Measurements from ENCODE around the gene CLEC16A. TPM values are rescaled to one million over a fixed set of nuclear protein-coding genes. Genes with fewer than 3 reads are reported as not detected.

The CLEC16A gene
- total and polyA plus RNA-seq, 5 donors from 2014 or later, result 11.8 to 38.9 (median 12.3) TPM

DNA sequence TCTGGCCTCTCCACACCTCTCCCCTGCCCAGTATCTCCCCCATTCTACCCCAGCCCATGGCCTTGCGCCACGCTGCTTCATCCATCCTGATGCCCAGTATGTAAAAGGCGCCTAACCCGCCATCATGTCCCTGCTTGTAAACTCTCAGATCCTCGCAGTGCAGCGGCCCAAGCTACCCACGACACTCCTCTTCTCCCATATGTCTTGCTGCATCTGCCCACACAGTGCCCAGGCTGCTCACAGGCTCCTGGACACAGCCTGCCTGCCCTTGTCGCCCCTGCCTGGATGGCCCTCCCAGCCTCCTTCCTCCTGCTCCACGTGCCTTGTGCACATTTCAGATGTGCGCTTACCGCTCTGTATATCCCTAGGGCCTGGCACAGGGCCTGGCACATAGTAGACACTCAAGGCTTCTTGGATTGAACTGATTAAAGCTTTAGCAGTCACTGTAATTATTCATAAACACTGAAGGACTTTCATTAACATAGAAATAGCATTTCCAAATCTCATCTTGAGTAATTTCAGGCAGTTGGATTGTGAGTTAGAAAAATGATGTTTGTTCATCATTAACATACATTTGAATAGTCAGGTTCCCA is 129.1 kb downstream of the CLEC16A start:
- H3K9me3 Mint-ChIP-seq, result no peaks in the 10 kb centered on the region
- no peaks in the 10 kb centered on the region for H3K27me3 Mint-ChIP-seq
- Histone ChIP-seq H3K9me3 (ENCODE audit: control insufficient read depth in 2 of 2, low read length in 2 of 2) (no peaks in the 10 kb centered on the region), H3K4me1 (ENCODE audit: control insufficient read depth, insufficient read depth, low read length, poor library complexity, severe bottlenecking) (peaks cover 24% of the 10 kb centered on the region), H3K4me3 (ENCODE audit: low read depth, low read length) (no peak overlapping the region), H3K36me3 (ENCODE audit: control insufficient read depth, insufficient read depth, low read length) (no peaks in the 10 kb centered on the region), H3K27me3 (ENCODE audit: control insufficient read depth, insufficient read depth, low read length) (no peaks in the 10 kb centered on the region), H3K27ac (ENCODE audit: insufficient read depth, low read length, poor library complexity, severe bottlenecking) (no peak overlapping the region)
- ATAC-seq (ENCODE audit: low read depth in 2 of 2) (no peak), DNase-seq (no peak)
- peaks cover 5 to 53% (median 23%) of the 10 kb centered on the region in 4 donors for H3K4me1 Mint-ChIP-seq
- peak overlapping the region in 2 of 3 donors; percentile 59 to 74 for H3K27ac Mint-ChIP-seq
- no peak overlapping the region for H3K4me3 Mint-ChIP-seq
- peaks cover 29% of the 10 kb centered on the region for H3K36me3 Mint-ChIP-seq

DNA sequence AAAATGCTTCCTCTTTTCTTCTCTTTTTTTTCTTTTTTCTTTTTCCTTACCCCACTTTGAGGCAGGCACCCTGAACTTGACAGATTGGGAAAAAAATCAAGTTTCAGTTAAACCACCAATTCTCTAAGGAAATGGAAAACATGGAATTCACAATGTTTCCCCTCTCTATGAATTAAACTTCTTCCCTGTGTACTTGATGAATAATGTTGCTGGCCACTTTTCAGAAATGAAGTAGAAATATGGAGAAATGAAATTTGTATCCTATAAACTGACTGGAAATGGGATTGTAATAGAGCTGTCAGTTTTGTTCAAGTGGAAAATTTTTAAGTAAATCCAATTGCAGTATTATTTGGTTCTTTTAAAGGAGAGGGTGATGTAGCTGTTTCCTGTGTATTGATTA is 129.8 kb downstream of the CLEC16A start:
- no peak for DNase-seq
- no peaks in the 10 kb centered on the region for H3K36me3 ChIP-seq (ENCODE audit: control insufficient read depth, insufficient read depth, low read length)
- no peaks in the 10 kb centered on the region for H3K27me3 ChIP-seq (ENCODE audit: control insufficient read depth, insufficient read depth, low read length)
- Mint-ChIP-seq H3K27me3 (no peaks in the 10 kb centered on the region), H3K4me3 (no peak overlapping the region), H3K27ac (peak overlapping the region; percentile 17 to 59 (median 34)), H3K36me3 (peaks cover 29% of the 10 kb centered on the region), H3K9me3 (no peaks in the 10 kb centered on the region), H3K4me1 (peaks cover 7 to 59% (median 26%) of the 10 kb centered on the region in 4 donors)
- H3K9me3 ChIP-seq (ENCODE audit: control insufficient read depth in 2 of 2, low read length in 2 of 2), result no peaks in the 10 kb centered on the region
- H3K4me1 ChIP-seq (ENCODE audit: control insufficient read depth, insufficient read depth, low read length, poor library complexity, severe bottlenecking), result peaks cover 30% of the 10 kb centered on the region
- H3K27ac ChIP-seq (ENCODE audit: insufficient read depth, low read length, poor library complexity, severe bottlenecking), result no peak overlapping the region
- H3K4me3 ChIP-seq (ENCODE audit: low read depth, low read length), result no peak overlapping the region
- no peak for ATAC-seq (ENCODE audit: low read depth in 2 of 2)

DNA sequence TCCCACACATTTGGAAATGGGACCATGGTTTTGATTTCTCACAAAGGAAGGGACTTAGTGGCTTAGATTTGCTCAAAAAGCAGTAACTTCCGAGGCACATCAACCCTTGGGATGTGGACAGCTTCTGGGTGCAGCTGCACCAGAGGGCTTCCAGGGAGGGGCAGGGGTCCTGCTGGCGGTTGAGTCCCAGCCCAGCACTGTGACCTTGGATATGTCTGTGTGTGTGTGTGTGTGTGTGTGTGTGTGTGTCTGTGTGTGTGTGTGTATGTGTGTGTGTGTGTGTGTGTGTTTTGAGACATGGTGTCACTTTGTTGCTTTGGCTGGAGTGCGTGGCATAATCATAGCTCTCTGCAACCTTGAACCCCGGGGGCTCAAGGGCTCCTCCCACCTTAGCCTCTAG is 130.8 kb downstream of the CLEC16A start:
- H3K27ac ChIP-seq (ENCODE audit: insufficient read depth, low read length, poor library complexity, severe bottlenecking), result no peak overlapping the region
- no peaks in the 10 kb centered on the region for H3K36me3 ChIP-seq (ENCODE audit: control insufficient read depth, insufficient read depth, low read length)
- Mint-ChIP-seq H3K27ac (no peak overlapping the region), H3K4me3 (no peak overlapping the region), H3K4me1 (peaks cover 15 to 69% (median 36%) of the 10 kb centered on the region in 4 donors), H3K9me3 (no peaks in the 10 kb centered on the region), H3K27me3 (no peaks in the 10 kb centered on the region), H3K36me3 (peaks cover 31% of the 10 kb centered on the region)
- DNase-seq, result no peak
- H3K9me3 ChIP-seq (ENCODE audit: control insufficient read depth in 2 of 2, low read length in 2 of 2), result no peaks in the 10 kb centered on the region
- peaks cover 40% of the 10 kb centered on the region for H3K4me1 ChIP-seq (ENCODE audit: control insufficient read depth, insufficient read depth, low read length, poor library complexity, severe bottlenecking)
- no peak for ATAC-seq (ENCODE audit: low read depth in 2 of 2)
- H3K27me3 ChIP-seq (ENCODE audit: control insufficient read depth, insufficient read depth, low read length), result no peaks in the 10 kb centered on the region
- no peak overlapping the region for H3K4me3 ChIP-seq (ENCODE audit: low read depth, low read length)

DNA sequence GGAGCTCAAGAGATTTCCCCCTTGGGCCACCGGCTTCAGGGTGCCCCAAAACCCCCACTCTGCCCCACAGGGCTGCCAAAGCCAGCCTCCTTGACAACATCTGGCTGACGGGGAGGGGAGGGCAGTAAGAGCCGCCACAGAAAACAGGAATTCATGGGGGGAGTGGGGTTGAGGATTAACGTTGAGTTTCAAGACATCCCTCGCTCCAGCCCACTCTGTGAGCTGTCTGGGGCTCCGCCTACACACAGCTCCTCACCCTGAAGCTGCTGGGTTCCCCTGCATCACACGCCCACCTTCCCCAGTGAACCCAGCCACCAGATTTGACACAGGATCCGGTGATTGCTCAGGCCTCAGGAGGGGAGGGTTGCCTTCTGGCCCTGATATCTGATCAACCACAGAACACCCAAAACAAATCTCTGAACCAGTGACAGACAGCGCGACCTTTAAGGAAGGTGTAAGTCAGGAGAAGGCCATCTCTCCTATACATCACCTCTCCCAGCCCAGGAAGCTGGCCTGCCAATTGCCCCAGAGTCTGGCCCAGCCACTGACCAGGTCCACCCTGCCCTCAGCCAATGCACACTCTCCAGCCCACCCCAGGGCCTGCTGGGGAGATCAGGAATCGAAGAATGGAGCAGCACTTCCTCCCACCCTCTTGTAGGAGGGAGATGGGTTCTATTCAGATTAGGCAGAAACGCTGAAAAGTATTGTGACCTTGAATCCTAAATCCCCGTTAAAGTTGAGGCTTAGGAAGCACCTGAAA is 132.1 kb downstream of the CLEC16A start:
- Histone ChIP-seq H3K9me3 (ENCODE audit: control insufficient read depth in 2 of 2, low read length in 2 of 2) (no peaks in the 10 kb centered on the region), H3K36me3 (ENCODE audit: control insufficient read depth, insufficient read depth, low read length) (peaks cover 8% of the 10 kb centered on the region), H3K27me3 (ENCODE audit: control insufficient read depth, insufficient read depth, low read length) (no peaks in the 10 kb centered on the region), H3K4me1 (ENCODE audit: control insufficient read depth, insufficient read depth, low read length, poor library complexity, severe bottlenecking) (peaks cover 40% of the 10 kb centered on the region), H3K4me3 (ENCODE audit: low read depth, low read length) (peak overlapping the region; percentile 7), H3K27ac (ENCODE audit: insufficient read depth, low read length, poor library complexity, severe bottlenecking) (peak overlapping the region; percentile 34)
- peaks cover 15 to 79% (median 37%) of the 10 kb centered on the region in 4 donors for H3K4me1 Mint-ChIP-seq
- no peaks in the 10 kb centered on the region for H3K27me3 Mint-ChIP-seq
- no peaks in the 10 kb centered on the region for H3K9me3 Mint-ChIP-seq
- H3K36me3 Mint-ChIP-seq, result peaks cover 23% of the 10 kb centered on the region
- ATAC-seq (ENCODE audit: low read depth in 2 of 2), result peak; percentile 83 to 86
- peak in 2 of 3 donors; percentile 35 to 93 for DNase-seq
- H3K27ac Mint-ChIP-seq, result peak overlapping the region; percentile 74 to 87 (median 86)
- H3K4me3 Mint-ChIP-seq, result peak overlapping the region in 3 of 4 donors; percentile 13 to 82 (median 56)

- peak overlapping the region in 1 of 4 donors; percentile 24 for H3K4me3 Mint-ChIP-seq
- H3K27ac Mint-ChIP-seq, result peak overlapping the region; percentile 28 to 71 (median 50)
- Histone ChIP-seq H3K27ac (ENCODE audit: insufficient read depth, low read length, poor library complexity, severe bottlenecking) (no peak overlapping the region), H3K27me3 (ENCODE audit: control insufficient read depth, insufficient read depth, low read length) (no peaks in the 10 kb centered on the region), H3K4me3 (ENCODE audit: low read depth, low read length) (no peak overlapping the region), H3K9me3 (ENCODE audit: control insufficient read depth in 2 of 2, low read length in 2 of 2) (no peaks in the 10 kb centered on the region), H3K4me1 (ENCODE audit: control insufficient read depth, insufficient read depth, low read length, poor library complexity, severe bottlenecking) (peaks cover 40% of the 10 kb centered on the region), H3K36me3 (ENCODE audit: control insufficient read depth, insufficient read depth, low read length) (peaks cover 8% of the 10 kb centered on the region)
- H3K27me3 Mint-ChIP-seq, result no peaks in the 10 kb centered on the region
- peaks cover 15 to 72% (median 42%) of the 10 kb centered on the region in 4 donors for H3K4me1 Mint-ChIP-seq
- H3K9me3 Mint-ChIP-seq, result no peaks in the 10 kb centered on the region
- no peak for DNase-seq
- no peak for ATAC-seq (ENCODE audit: low read depth in 2 of 2)
- H3K36me3 Mint-ChIP-seq, result peaks cover 22% of the 10 kb centered on the region
Observed at GRCh38 chr16:11078812-11079459, 134.6 kb downstream of the CLEC16A start.

DNA sequence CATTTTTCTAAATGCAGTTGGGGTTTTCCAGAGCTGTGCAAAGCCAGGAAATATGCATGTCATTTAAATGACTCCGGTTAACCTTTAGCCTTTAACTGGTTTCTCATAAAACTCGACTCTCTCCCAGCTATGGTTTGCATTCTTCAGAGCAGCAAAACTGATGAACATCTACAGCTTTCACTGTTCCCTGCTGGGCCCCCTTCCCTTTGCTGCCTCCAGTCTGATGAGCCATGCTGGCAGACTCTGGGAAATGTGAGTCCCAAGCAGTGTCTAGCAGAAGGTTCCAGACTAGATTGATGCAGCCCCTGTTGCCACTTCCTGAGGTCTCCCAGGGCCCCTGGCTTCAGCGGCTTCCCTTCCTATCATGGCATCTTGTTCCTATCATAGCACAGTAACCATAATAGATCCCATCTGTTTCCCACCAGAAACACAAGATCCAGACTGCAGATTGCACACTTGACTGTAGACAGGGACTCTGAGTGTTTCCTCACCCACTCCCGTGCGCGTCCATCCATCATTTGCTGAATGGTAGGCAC is 135.4 kb downstream of the CLEC16A start:
- peaks cover 40% of the 10 kb centered on the region for H3K4me1 ChIP-seq (ENCODE audit: control insufficient read depth, insufficient read depth, low read length, poor library complexity, severe bottlenecking)
- Mint-ChIP-seq H3K36me3 (peaks cover 19% of the 10 kb centered on the region), H3K27me3 (no peaks in the 10 kb centered on the region), H3K9me3 (no peaks in the 10 kb centered on the region), H3K4me3 (peak overlapping the region in 2 of 4 donors; percentile 24 to 73), H3K4me1 (peaks cover 15 to 72% (median 44%) of the 10 kb centered on the region in 4 donors), H3K27ac (peak overlapping the region; percentile 28 to 71 (median 50))
- DNase-seq (no peak), ATAC-seq (ENCODE audit: low read depth in 2 of 2) (no peak)
- no peaks in the 10 kb centered on the region for H3K9me3 ChIP-seq (ENCODE audit: control insufficient read depth in 2 of 2, low read length in 2 of 2)
- H3K4me3 ChIP-seq (ENCODE audit: low read depth, low read length), result no peak overlapping the region
- H3K27ac ChIP-seq (ENCODE audit: insufficient read depth, low read length, poor library complexity, severe bottlenecking), result peak overlapping the region; percentile 38
- H3K36me3 ChIP-seq (ENCODE audit: control insufficient read depth, insufficient read depth, low read length), result peaks cover 8% of the 10 kb centered on the region
- no peaks in the 10 kb centered on the region for H3K27me3 ChIP-seq (ENCODE audit: control insufficient read depth, insufficient read depth, low read length)

DNA sequence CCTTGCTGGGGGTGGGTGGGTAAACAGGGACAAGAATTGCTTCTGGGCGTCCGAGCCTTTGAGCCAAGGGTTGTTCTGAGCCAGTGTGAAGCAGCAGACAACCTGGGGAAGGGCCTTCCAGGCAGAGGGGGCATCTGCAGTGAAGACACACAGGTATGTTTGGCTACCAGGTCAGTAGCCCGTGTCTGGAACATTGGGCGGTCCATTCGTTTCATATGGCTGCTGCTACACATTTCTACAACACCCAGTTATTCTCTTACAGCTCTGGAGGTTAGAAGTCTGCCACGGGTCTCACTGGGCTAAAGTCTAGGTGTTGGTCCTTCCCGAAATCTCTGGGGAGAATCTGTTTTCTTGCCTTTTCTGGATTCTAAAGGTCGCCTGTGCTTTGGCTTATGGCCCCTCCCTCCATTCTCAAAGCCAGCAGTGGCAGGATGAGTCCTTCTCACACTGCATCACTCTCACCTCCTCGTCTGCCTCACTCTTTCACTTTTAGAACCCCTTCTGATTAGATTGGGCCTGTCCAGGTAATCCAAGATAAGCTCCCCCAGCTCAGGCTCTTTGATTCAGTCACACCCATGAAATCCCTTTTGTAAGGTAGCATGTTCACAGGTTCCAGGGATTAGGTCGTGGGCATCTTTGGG is 136.1 kb downstream of the CLEC16A start:
- H3K27ac ChIP-seq (ENCODE audit: insufficient read depth, low read length, poor library complexity, severe bottlenecking), result no peak overlapping the region
- H3K9me3 Mint-ChIP-seq, result no peaks in the 10 kb centered on the region
- H3K9me3 ChIP-seq (ENCODE audit: control insufficient read depth in 2 of 2, low read length in 2 of 2), result no peaks in the 10 kb centered on the region
- H3K27ac Mint-ChIP-seq, result peak overlapping the region in 2 of 3 donors; percentile 20 to 49
- H3K4me3 Mint-ChIP-seq, result no peak overlapping the region
- no peak overlapping the region for H3K4me3 ChIP-seq (ENCODE audit: low read depth, low read length)
- ATAC-seq (ENCODE audit: low read depth in 2 of 2) (no peak), DNase-seq (peak in 1 of 3 donors; percentile 34)
- H3K4me1 Mint-ChIP-seq, result peaks cover 15 to 74% (median 45%) of the 10 kb centered on the region in 4 donors
- peaks cover 19% of the 10 kb centered on the region for H3K36me3 Mint-ChIP-seq
- no peaks in the 10 kb centered on the region for H3K27me3 ChIP-seq (ENCODE audit: control insufficient read depth, insufficient read depth, low read length)
- H3K27me3 Mint-ChIP-seq, result no peaks in the 10 kb centered on the region
- peaks cover 8% of the 10 kb centered on the region for H3K36me3 ChIP-seq (ENCODE audit: control insufficient read depth, insufficient read depth, low read length)
- peaks cover 40% of the 10 kb centered on the region for H3K4me1 ChIP-seq (ENCODE audit: control insufficient read depth, insufficient read depth, low read length, poor library complexity, severe bottlenecking)
